Loucy (cell line): ENCODE measurements around the gene TBX21.
"Not testable (repeated sequence)": the region's sequence is repeated elsewhere in the genome, so short reads cannot be mapped to it uniquely, and the experiment has no call there.

Source experiments
- H2AFZ ChIP-seq: fragments of 200-600 bp; sonication (generic); 2 replicates; pipeline ENCODE4 v1.6.0; 2016; ENCODE audit warnings: antibody characterized with exemption, mild to moderate bottlenecking, low read length, moderate library complexity
- H3F3A ChIP-seq: fragments of 200-600 bp; 2 replicates; pipeline ENCODE4 v1.6.0; 2016; ENCODE audit warnings: antibody characterized with exemption, low read depth, mild to moderate bottlenecking
- H3K27me3 ChIP-seq: fragments of 200-600 bp; sonication (generic); 2 replicates; pipeline ENCODE4 v1.6.1; 2014; ENCODE audit warnings: low read length, mild to moderate bottlenecking; ENCODE audit not compliant: insufficient read depth, poor library complexity, severe bottlenecking
- H3K36me3 ChIP-seq: fragments of 200-600 bp; sonication (generic); 2 replicates; pipeline ENCODE4 v1.6.1; 2016; ENCODE audit warnings: low read length; ENCODE audit not compliant: insufficient read depth
- H3K4me1 ChIP-seq: fragments of 200-600 bp; sonication (generic); 2 replicates; pipeline ENCODE4 v1.5.1; 2014; ENCODE audit warnings: low read length, mild to moderate bottlenecking; ENCODE audit not compliant: insufficient read depth, poor library complexity, severe bottlenecking
- H3K4me2 ChIP-seq: fragments of 200-600 bp; sonication (generic); 2 replicates; pipeline ENCODE4 v1.6.0; 2014; ENCODE audit warnings: antibody characterized with exemption, low read length, low read depth, mild to moderate bottlenecking; ENCODE audit not compliant: poor library complexity, severe bottlenecking
- H3K4me3 ChIP-seq: fragments of 200-600 bp; sonication (generic); 2 replicates; pipeline ENCODE4 v1.5.1; 2014; ENCODE audit warnings: low read length, mild to moderate bottlenecking, mixed read lengths; ENCODE audit not compliant: poor library complexity, severe bottlenecking
- H3K79me2 ChIP-seq: fragments of 200-600 bp; sonication (generic); 2 replicates; pipeline ENCODE4 v1.6.1; 2014; ENCODE audit warnings: low read length; ENCODE audit not compliant: insufficient read depth
- H3K9ac ChIP-seq: fragments of 200-600 bp; sonication (generic); 2 replicates; pipeline ENCODE4 v1.6.0; 2014; ENCODE audit warnings: mild to moderate bottlenecking, low read depth, low read length, moderate library complexity; ENCODE audit not compliant: poor library complexity, severe bottlenecking
- H3K9me2 ChIP-seq: fragments of 200-600 bp; sonication (generic); replicated peaks from 2 replicates; pipeline ENCODE4 v1.6.1; 2016; ENCODE audit warnings: low read depth, low read length, mixed read lengths
- H3K9me3 ChIP-seq: fragments of 200-600 bp; sonication (generic); 2 replicates; pipeline ENCODE4 v1.6.1; 2014; ENCODE audit warnings: mild to moderate bottlenecking, antibody characterized with exemption, low read length, low read depth; ENCODE audit not compliant: insufficient read depth
- H4K20me1 ChIP-seq: fragments of 200-600 bp; sonication (generic); 2 replicates; pipeline ENCODE4 v1.6.0; 2014; ENCODE audit warnings: antibody characterized with exemption, low read length, mild to moderate bottlenecking; ENCODE audit not compliant: insufficient read depth, poor library complexity, severe bottlenecking
- EZH2phosphoT487 ChIP-seq: fragments of 200-600 bp; IDR thresholded peaks from 2 replicates; pipeline ENCODE4 v1.6.1; 2018; ENCODE audit warnings: antibody characterized with exemption, mild to moderate bottlenecking, moderate library complexity, borderline replicate concordance
- TF ChIP-seq, protein P1 (sequence below): fragments of 200-600 bp; sonication (generic); conservative IDR thresholded peaks from 2 replicates; pipeline ENCODE4 v1.5.1; 2014; ENCODE audit warnings: mild to moderate bottlenecking, antibody characterized with exemption, low read length

Gene TBX21

DNA sequence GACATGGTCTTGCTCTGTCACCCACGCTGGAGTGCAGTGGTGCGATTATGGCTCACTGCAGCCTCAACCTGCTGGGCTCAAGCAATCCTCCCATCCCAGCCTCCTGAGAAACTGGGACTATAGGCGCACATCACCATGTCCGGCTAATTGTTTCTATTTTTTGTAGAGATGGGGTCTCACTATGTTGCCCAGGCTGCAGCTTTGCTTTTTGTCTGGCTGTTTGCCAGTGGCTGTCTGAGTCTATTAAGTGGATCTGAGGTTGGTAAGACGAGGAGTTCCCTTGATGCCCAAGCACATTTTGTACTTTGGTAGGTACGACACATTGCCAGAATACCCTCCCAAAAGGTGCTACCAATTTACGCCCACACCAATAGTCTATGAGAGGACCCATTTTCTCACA lies 5.1 kb downstream of the TBX21 start:
- Histone ChIP-seq H3K4me1 (no peaks in the 10 kb centered on the region), H4K20me1 (no peaks in the 10 kb centered on the region), H3K4me2 (no peak overlapping the region), H3K9me3 (no peaks in the 10 kb centered on the region), H3K4me3 (no peak overlapping the region), H3K79me2 (no peaks in the 10 kb centered on the region), H3F3A (no peaks in the 10 kb centered on the region), H3K27me3 (no peaks in the 10 kb centered on the region), H2AFZ (no peak overlapping the region), H3K9ac (no peak overlapping the region), H3K36me3 (no peaks in the 10 kb centered on the region), H3K9me2 (no peaks in the 10 kb centered on the region)
- TF ChIP-seq, protein P1, sequence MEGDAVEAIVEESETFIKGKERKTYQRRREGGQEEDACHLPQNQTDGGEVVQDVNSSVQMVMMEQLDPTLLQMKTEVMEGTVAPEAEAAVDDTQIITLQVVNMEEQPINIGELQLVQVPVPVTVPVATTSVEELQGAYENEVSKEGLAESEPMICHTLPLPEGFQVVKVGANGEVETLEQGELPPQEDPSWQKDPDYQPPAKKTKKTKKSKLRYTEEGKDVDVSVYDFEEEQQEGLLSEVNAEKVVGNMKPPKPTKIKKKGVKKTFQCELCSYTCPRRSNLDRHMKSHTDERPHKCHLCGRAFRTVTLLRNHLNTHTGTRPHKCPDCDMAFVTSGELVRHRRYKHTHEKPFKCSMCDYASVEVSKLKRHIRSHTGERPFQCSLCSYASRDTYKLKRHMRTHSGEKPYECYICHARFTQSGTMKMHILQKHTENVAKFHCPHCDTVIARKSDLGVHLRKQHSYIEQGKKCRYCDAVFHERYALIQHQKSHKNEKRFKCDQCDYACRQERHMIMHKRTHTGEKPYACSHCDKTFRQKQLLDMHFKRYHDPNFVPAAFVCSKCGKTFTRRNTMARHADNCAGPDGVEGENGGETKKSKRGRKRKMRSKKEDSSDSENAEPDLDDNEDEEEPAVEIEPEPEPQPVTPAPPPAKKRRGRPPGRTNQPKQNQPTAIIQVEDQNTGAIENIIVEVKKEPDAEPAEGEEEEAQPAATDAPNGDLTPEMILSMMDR = no peak
- TF ChIP-seq EZH2phosphoT487 = no peak

DNA sequence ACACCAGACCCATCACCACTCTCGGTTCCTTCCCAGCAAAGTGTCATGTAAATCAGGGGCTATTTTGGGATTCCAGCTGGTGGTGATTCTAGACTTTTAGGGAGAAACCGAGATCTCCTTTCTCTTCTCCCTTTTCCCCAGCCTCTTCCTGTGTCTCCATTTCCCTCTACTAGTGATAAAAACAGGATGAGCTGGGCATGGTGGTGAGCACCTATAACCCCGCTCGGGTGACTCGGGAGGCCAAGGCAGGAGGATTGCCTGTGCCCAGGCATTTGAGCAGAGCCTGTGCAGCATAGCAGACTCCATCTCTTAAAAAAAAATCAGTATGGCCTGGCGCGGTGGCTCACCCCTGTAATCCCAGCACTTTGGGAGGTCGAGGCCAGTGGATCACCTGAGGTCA lies 6.1 kb downstream of the TBX21 start:
- Histone ChIP-seq H3K4me1 (no peaks in the 10 kb centered on the region), H3K4me2 (no peak overlapping the region), H4K20me1 (no peaks in the 10 kb centered on the region)

DNA sequence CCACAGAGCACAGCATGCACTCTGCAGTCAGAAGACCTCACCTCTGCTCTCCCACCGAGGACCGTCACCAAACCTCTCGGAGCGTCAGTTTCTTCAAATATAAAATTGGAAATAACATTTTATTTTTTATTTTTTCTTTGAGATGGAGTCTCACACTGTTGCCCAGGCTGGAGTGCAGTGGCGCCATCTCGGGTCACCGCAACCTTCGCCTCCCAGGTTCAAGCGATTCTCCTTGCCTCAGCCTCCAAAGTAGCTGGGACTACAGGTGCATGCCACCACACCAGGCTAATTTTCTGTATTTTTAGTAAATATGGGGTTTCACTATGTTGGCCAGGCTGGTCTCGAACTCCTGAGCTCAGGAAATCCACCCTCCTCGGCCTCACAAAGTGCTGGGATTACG lies 6.9 kb downstream of the TBX21 start:
- H3K4me2 ChIP-seq, H3K9ac ChIP-seq, H4K20me1 ChIP-seq, H3K27me3 ChIP-seq, H3K9me3 ChIP-seq, H3F3A ChIP-seq, H3K4me1 ChIP-seq, H3K4me3 ChIP-seq, H3K9me2 ChIP-seq, H3K79me2 ChIP-seq, H2AFZ ChIP-seq, H3K36me3 ChIP-seq: not testable (repeated sequence)

More for the DNA sequence above, 6.1 kb downstream of the TBX21 start:
- TF ChIP-seq EZH2phosphoT487 = no peak
- TF ChIP-seq, protein P1 = no peak
- Histone ChIP-seq H3K4me3 (no peak overlapping the region), H3K36me3 (no peaks in the 10 kb centered on the region), H3K9me2 (no peaks in the 10 kb centered on the region), H3K79me2 (no peaks in the 10 kb centered on the region), H3K9ac (no peak overlapping the region), H3F3A (no peaks in the 10 kb centered on the region), H3K27me3 (no peaks in the 10 kb centered on the region), H3K9me3 (no peaks in the 10 kb centered on the region), H2AFZ (no peak overlapping the region)

DNA sequence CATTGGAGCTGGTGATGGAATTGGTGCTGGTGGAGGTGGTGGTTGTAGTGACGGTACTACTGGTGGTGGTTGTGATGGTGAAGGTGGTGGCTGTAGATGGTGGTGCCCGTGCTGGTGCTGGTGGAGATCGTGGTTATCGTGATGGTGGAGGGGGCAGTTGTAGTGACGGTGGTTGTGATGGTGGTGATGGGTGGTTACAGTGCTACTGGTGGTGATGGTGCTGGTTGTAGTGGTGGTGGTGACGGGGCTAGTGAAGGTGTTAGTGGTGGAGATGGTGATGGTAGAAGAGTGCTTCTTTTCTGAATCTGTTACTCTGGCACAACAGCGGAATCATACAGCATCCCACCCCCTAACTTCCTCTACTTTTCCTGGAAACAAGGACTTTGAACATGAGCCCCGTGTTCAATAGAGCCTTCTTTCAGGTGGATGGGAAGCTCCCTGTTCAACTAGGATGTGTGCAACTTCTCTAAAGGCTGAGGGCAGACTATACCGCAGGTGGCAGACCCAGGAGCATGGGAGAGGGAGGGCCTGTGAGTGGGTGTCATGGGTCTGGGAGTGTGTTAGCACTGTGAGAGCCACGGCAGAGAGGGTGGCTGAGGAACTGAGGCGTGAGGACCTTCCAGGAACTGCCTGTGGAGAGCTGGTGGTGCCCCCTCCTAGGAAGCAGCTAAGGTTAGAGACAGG lies 8.2 kb downstream of the TBX21 start:
- no peaks in the 10 kb centered on the region for H4K20me1 ChIP-seq
- H3K27me3 ChIP-seq = no peaks in the 10 kb centered on the region
- H3K4me3 ChIP-seq = no peak overlapping the region
- H2AFZ ChIP-seq = no peak overlapping the region
- H3K9me2 ChIP-seq = no peaks in the 10 kb centered on the region
- no peak overlapping the region for H3K9ac ChIP-seq
- H3K36me3 ChIP-seq = no peaks in the 10 kb centered on the region
- peaks cover 11% of the 10 kb centered on the region for H3K4me1 ChIP-seq
- no peaks in the 10 kb centered on the region for H3K9me3 ChIP-seq
- H3K4me2 ChIP-seq = no peak overlapping the region
- no peaks in the 10 kb centered on the region for H3F3A ChIP-seq
- TF ChIP-seq, protein P1 = no peak
- TF ChIP-seq EZH2phosphoT487 = no peak
- H3K79me2 ChIP-seq = no peaks in the 10 kb centered on the region
